ENCODE results near the gene ANXA2R. TPM values are rescaled to one million over a fixed set of nuclear protein-coding genes. Genes with fewer than 3 reads are reported as not detected.
"Not testable (repeated sequence)": the region's sequence is repeated elsewhere in the genome, so short reads cannot be mapped to it uniquely, and the experiment has no call there.

ANXA2R gene
- total RNA-seq, 1 donor from 2014 or later, result 0.34 TPM

- no peak for DNase-seq (ENCODE audit: extremely low spot score, unreplicated experiment)
- no peak for TF ChIP-seq CTCF (conservative IDR thresholded peaks at IDR 0.05)
- H3K4me3 Mint-ChIP-seq, result no peak overlapping the region
- H3K36me3 Mint-ChIP-seq, result no peaks in the 10 kb centered on the region
- no peaks in the 10 kb centered on the region for H3K9me3 Mint-ChIP-seq
- H3K27ac Mint-ChIP-seq, result no peak overlapping the region
- H3K27me3 Mint-ChIP-seq, result peaks cover 68% of the 10 kb centered on the region
- no peaks in the 10 kb centered on the region for H3K4me1 Mint-ChIP-seq (ENCODE audit: unreplicated experiment)
Measured at GRCh38 chr5:43027054-43027785, 12.9 kb downstream of the ANXA2R start.

- DNase-seq (ENCODE audit: extremely low spot score, unreplicated experiment); H3K9me3 Mint-ChIP-seq; H3K36me3 Mint-ChIP-seq; H3K4me1 Mint-ChIP-seq (ENCODE audit: unreplicated experiment); H3K27ac Mint-ChIP-seq; H3K4me3 Mint-ChIP-seq: not testable (repeated sequence)
- H3K27me3 Mint-ChIP-seq, result peaks cover 81% of the 10 kb centered on the region
Measured at GRCh38 chr5:43025184-43025950, 14.8 kb downstream of the ANXA2R start.

GRCh38 chr5:43024217-43024616 is 15.9 kb downstream of the ANXA2R start:
- H3K4me1 Mint-ChIP-seq (ENCODE audit: unreplicated experiment), result peaks cover 4% of the 10 kb centered on the region
- H3K27me3 Mint-ChIP-seq, result peaks cover 88% of the 10 kb centered on the region
- H3K9me3 Mint-ChIP-seq, result no peaks in the 10 kb centered on the region
- no peak for DNase-seq (ENCODE audit: extremely low spot score, unreplicated experiment)
- no peak for TF ChIP-seq CTCF (conservative IDR thresholded peaks at IDR 0.05)
- H3K36me3 Mint-ChIP-seq, result no peaks in the 10 kb centered on the region
- H3K4me3 Mint-ChIP-seq, result no peak overlapping the region
- no peak overlapping the region for H3K27ac Mint-ChIP-seq

GRCh38 chr5:43021151-43021550 is 19.0 kb downstream of the ANXA2R start:
- Mint-ChIP-seq H3K36me3 (no peaks in the 10 kb centered on the region), H3K4me3 (no peak overlapping the region), H3K27me3 (peaks cover 94% of the 10 kb centered on the region), H3K4me1 (ENCODE audit: unreplicated experiment) (peaks cover 19% of the 10 kb centered on the region), H3K9me3 (no peaks in the 10 kb centered on the region), H3K27ac (no peak overlapping the region)
- TF ChIP-seq CTCF (conservative IDR thresholded peaks at IDR 0.05), result no peak
- DNase-seq (ENCODE audit: extremely low spot score, unreplicated experiment), result no peak

- H3K36me3 Mint-ChIP-seq, result no peaks in the 10 kb centered on the region
- DNase-seq (ENCODE audit: extremely low spot score, unreplicated experiment), result no peak
Measured at GRCh38 chr5:43020399-43020746, 19.7 kb downstream of the ANXA2R start.

More at GRCh38 chr5:43020399-43020746, 19.7 kb downstream of the ANXA2R start:
- Mint-ChIP-seq H3K4me3 (peak overlapping the region; percentile 95), H3K4me1 (ENCODE audit: unreplicated experiment) (peaks cover 19% of the 10 kb centered on the region), H3K27ac (peak overlapping the region; percentile 96), H3K9me3 (no peaks in the 10 kb centered on the region), H3K27me3 (peaks cover 94% of the 10 kb centered on the region)
- no peak for TF ChIP-seq CTCF (conservative IDR thresholded peaks at IDR 0.05)

All from type B pancreatic cell (in vitro differentiated cells).